Astrocyte of the spinal cord (primary cell): ENCODE results near the gene KRTAP5-1.

Source experiments
- DNase-seq: peaks from one replicate; pipeline ENCODE4 v3.0.0; 2011; ENCODE audit warnings: low read depth, low spot score
- H3K4me3 ChIP-seq: 2 replicates; pipeline ENCODE4 v1.5.1; 2011; ENCODE audit warnings: low read depth, mild to moderate bottlenecking, low read length, moderate library complexity
- CTCF ChIP-seq: IDR thresholded peaks from 2 replicates; pipeline ENCODE4 v1.5.1; 2012; ENCODE audit warnings: low read depth, mild to moderate bottlenecking, low read length, inconsistent platforms
- in situ Hi-C: cut with HindIII; loops from 2 replicates; pipeline ENCODE4 v1.10.0; 2017; ENCODE audit warnings: low sequenced_read_pairs

Gene KRTAP5-1

GRCh38 chr11:1570896-1571759 is 14.0 kb downstream of the KRTAP5-1 start:
- in situ Hi-C loops: no loop called here
- H3K4me3 ChIP-seq: peak overlapping the region; percentile 49
- no peak for TF ChIP-seq CTCF
- DNase-seq: no peak

GRCh38 chr11:1570531-1570895 is 14.6 kb downstream of the KRTAP5-1 start:
- in situ Hi-C loops: no loop called here
- no peak for DNase-seq
- peak overlapping the region; percentile 49 for H3K4me3 ChIP-seq
- no peak for TF ChIP-seq CTCF

GRCh38 chr11:1570001-1570453 is 15.1 kb downstream of the KRTAP5-1 start:
- in situ Hi-C loops: no loop called here
- no peak for DNase-seq
- no peak for TF ChIP-seq CTCF
- no peak overlapping the region for H3K4me3 ChIP-seq

- in situ Hi-C loops: no loop called here
- DNase-seq: no peak
- H3K4me3 ChIP-seq: no peak overlapping the region
- TF ChIP-seq CTCF: no peak
Observed at GRCh38 chr11:1569251-1569780, 15.8 kb downstream of the KRTAP5-1 start.

GRCh38 chr11:1568441-1568911 is 16.6 kb downstream of the KRTAP5-1 start:
- no peak for DNase-seq
- TF ChIP-seq CTCF: no peak
- no peak overlapping the region for H3K4me3 ChIP-seq
- in situ Hi-C loops: no loop called here

- no peak overlapping the region for H3K4me3 ChIP-seq
- DNase-seq: no peak
- in situ Hi-C loops: no loop called here
- TF ChIP-seq CTCF: no peak
Observed at GRCh38 chr11:1567721-1568100, 17.4 kb downstream of the KRTAP5-1 start.
